ENCODE measurements around the gene NHSL1. TPM values are rescaled to one million over a fixed set of nuclear protein-coding genes. Genes with fewer than 3 reads are reported as not detected.

NHSL1 gene
- total RNA-seq, 3 donors from 2014 or later, result 15.4 to 17.4 (median 16.5) TPM

GRCh38 chr6:138497286-138497685, 2.0 kb downstream of the NHSL1 start:
- TF ChIP-seq POLR2AphosphoS5 (IDR thresholded peaks at IDR 0.05) (no peak), POLR2A (IDR thresholded peaks at IDR 0.05) (no peak), CTCF (IDR thresholded peaks at IDR 0.05) (no peak)
- Histone ChIP-seq H3K4me1 (peaks cover 0 to 4% of the 10 kb centered on the region in 2 donors), H3K4me3 (no peak overlapping the region)

GRCh38 chr6:138494312-138494711, 5.0 kb downstream of the NHSL1 start:
- no peaks in the 10 kb centered on the region for H3K9me3 ChIP-seq
- no peak overlapping the region for H3K4me3 ChIP-seq
- H3K36me3 ChIP-seq, result no peaks in the 10 kb centered on the region
- TF ChIP-seq CTCF (IDR thresholded peaks at IDR 0.05), result no peak
- TF ChIP-seq POLR2AphosphoS5 (IDR thresholded peaks at IDR 0.05), result no peak
- TF ChIP-seq POLR2A (IDR thresholded peaks at IDR 0.05), result no peak
- intact Hi-C loops (cut with DNase I; ENCODE audit: low total_unique reads), result no loop called here
- no peaks in the 10 kb centered on the region for H3K27me3 ChIP-seq
- H3K4me1 ChIP-seq, result peaks cover 0 to 4% of the 10 kb centered on the region in 2 donors
- no peak for DNase-seq (ENCODE audit: low spot score in 2 of 2)
- H3K27ac ChIP-seq, result peak overlapping the region; percentile 82 to 83

More at GRCh38 chr6:138497286-138497685, 2.0 kb downstream of the NHSL1 start:
- H3K27me3 ChIP-seq, result no peaks in the 10 kb centered on the region
- H3K27ac ChIP-seq, result no peak overlapping the region
- H3K36me3 ChIP-seq, result no peaks in the 10 kb centered on the region
- DNase-seq (ENCODE audit: low spot score in 2 of 2), result no peak
- no peaks in the 10 kb centered on the region for H3K9me3 ChIP-seq
- intact Hi-C loops (cut with DNase I; ENCODE audit: low total_unique reads), result no loop called here

GRCh38 chr6:138493413-138493812, 5.9 kb downstream of the NHSL1 start:
- Histone ChIP-seq H3K9me3 (no peaks in the 10 kb centered on the region), H3K4me3 (peak overlapping the region in 1 of 3 donors; percentile 17), H3K27me3 (no peaks in the 10 kb centered on the region), H3K4me1 (peaks cover 0 to 4% of the 10 kb centered on the region in 2 donors), H3K27ac (peak overlapping the region; percentile 82 to 83), H3K36me3 (no peaks in the 10 kb centered on the region)
- intact Hi-C loops (cut with DNase I; ENCODE audit: low total_unique reads), result no loop called here
- peak in 1 of 3 donors; percentile 77 for TF ChIP-seq POLR2AphosphoS5 (IDR thresholded peaks at IDR 0.05)
- no peak for TF ChIP-seq CTCF (IDR thresholded peaks at IDR 0.05)
- peak; percentile 82 to 93 for DNase-seq (ENCODE audit: low spot score in 2 of 2)

GRCh38 chr6:138492871-138493270, 6.4 kb downstream of the NHSL1 start:
- Histone ChIP-seq H3K4me3 (no peak overlapping the region), H3K27me3 (no peaks in the 10 kb centered on the region), H3K36me3 (no peaks in the 10 kb centered on the region), H3K4me1 (peaks cover 0 to 4% of the 10 kb centered on the region in 2 donors), H3K27ac (peak overlapping the region; percentile 45 to 83), H3K9me3 (no peaks in the 10 kb centered on the region)
- TF ChIP-seq CTCF (IDR thresholded peaks at IDR 0.05) (no peak), POLR2A (IDR thresholded peaks at IDR 0.05) (no peak), POLR2AphosphoS5 (IDR thresholded peaks at IDR 0.05) (no peak)
- DNase-seq (ENCODE audit: low spot score in 2 of 2), result no peak
- intact Hi-C loops (cut with DNase I; ENCODE audit: low total_unique reads), result no loop called here

- Histone ChIP-seq H3K4me1 (peaks cover 0 to 4% of the 10 kb centered on the region in 2 donors), H3K27ac (peak overlapping the region; percentile 6 to 45), H3K4me3 (no peak overlapping the region), H3K27me3 (no peaks in the 10 kb centered on the region), H3K36me3 (no peaks in the 10 kb centered on the region), H3K9me3 (no peaks in the 10 kb centered on the region)
- TF ChIP-seq CTCF (IDR thresholded peaks at IDR 0.05) (no peak), POLR2AphosphoS5 (IDR thresholded peaks at IDR 0.05) (no peak), POLR2A (IDR thresholded peaks at IDR 0.05) (no peak)
- DNase-seq (ENCODE audit: low spot score in 2 of 2), result no peak
- intact Hi-C loops (cut with DNase I; ENCODE audit: low total_unique reads), result no loop called here
These were observed 7.2 kb downstream of the NHSL1 start for GRCh38 chr6:138492113-138492512.

Measured in breast epithelium (tissue), 4 donors.